IMR-90 (cell line): ENCODE results near the gene MYO7B. TPM values are rescaled to one million over a fixed set of nuclear protein-coding genes. Genes with fewer than 3 reads are reported as not detected.

Experiments used
- ATAC-seq: fragments of 200-7000 bp; cut with Tn5 transposase; 2 replicates; pipeline ENCODE4 v1.9.1; 2020; ENCODE audit warnings: low read depth, mild to moderate bottlenecking, moderate library complexity
- BruUV-seq: library from RNA; stranded (reverse); fragments of 400-500 nt; replicated peaks from 2 replicates; lab custom pipeline; 2021; lab: Mats Ljungman, UMichigan
- CTCF ChIA-PET: fragments of 300-600 bp; formaldehyde crosslinking; extraction: SDS; loops from one replicate; lab custom pipeline; 2021; ENCODE audit warnings: antibody characterized with exemption; lab: Yijun Ruan, JAX
- POLR2A ChIA-PET: fragments of 300-600 bp; sonication (Branson Sonifier 250); formaldehyde crosslinking; loops from one replicate; lab custom pipeline; 2022; ENCODE audit warnings: antibody characterized with exemption; ENCODE audit not compliant: unreplicated experiment; lab: Charles Lee
- DNase-seq: peaks from one replicate; pipeline ENCODE4 v3.0.0; 2013
- H2AFZ ChIP-seq: replicated peaks from 2 replicates; pipeline ENCODE3; 2013; ENCODE audit warnings: low read length, mild to moderate bottlenecking; ENCODE audit not compliant: poor library complexity
- H2AK5ac ChIP-seq: 2 replicates; pipeline ENCODE4 v1.6.1; 2013; ENCODE audit warnings: low read depth, low read length, inconsistent platforms
- H2AK9ac ChIP-seq: replicated peaks from 2 replicates; pipeline ENCODE3; 2013; ENCODE audit warnings: mild to moderate bottlenecking, low read depth, low read length, moderate library complexity; ENCODE audit not compliant: poor library complexity
- H2BK120ac ChIP-seq: 2 replicates; pipeline ENCODE4 v1.6.1; 2013; ENCODE audit warnings: low read depth, low read length, inconsistent platforms
- H2BK15ac ChIP-seq: 3 replicates; pipeline ENCODE4 v1.6.1; 2013; ENCODE audit warnings: low read depth, low read length, inconsistent platforms
- H2BK20ac ChIP-seq: 2 replicates; pipeline ENCODE4 v1.6.1; 2013; ENCODE audit warnings: low read depth, mild to moderate bottlenecking, inconsistent platforms, low read length, moderate library complexity
- H2BK5ac ChIP-seq: 2 replicates; pipeline ENCODE4 v1.6.1; 2013; ENCODE audit warnings: mild to moderate bottlenecking, low read depth, low read length, inconsistent platforms; ENCODE audit not compliant: poor library complexity, severe bottlenecking
- H3K14ac ChIP-seq: replicated peaks from 2 replicates; pipeline ENCODE4 v1.6.1; 2013; ENCODE audit warnings: low read depth, low read length, inconsistent platforms
- H3K18ac ChIP-seq: 2 replicates; pipeline ENCODE4 v1.6.1; 2013; ENCODE audit warnings: low read depth, low read length, control low read depth
- H3K23ac ChIP-seq: 2 replicates; pipeline ENCODE4 v1.6.1; 2013; ENCODE audit warnings: low read depth, low read length, inconsistent platforms
- H3K27ac ChIP-seq: 2 replicates; pipeline ENCODE4 v1.5.1; 2013; ENCODE audit warnings: mild to moderate bottlenecking, control low read depth, low read length; ENCODE audit not compliant: insufficient read depth
- H3K27me3 ChIP-seq: 2 replicates; pipeline ENCODE4 v1.6.1; 2013; ENCODE audit warnings: low read length; ENCODE audit not compliant: control insufficient read depth, insufficient read depth
- H3K36me3 ChIP-seq: 2 replicates; pipeline ENCODE4 v1.6.1; 2013; ENCODE audit warnings: low read length, mixed read lengths; ENCODE audit not compliant: control insufficient read depth, insufficient read depth
- H3K4ac ChIP-seq: 2 replicates; pipeline ENCODE4 v1.6.1; 2013; ENCODE audit warnings: low read depth, low read length, inconsistent platforms
- H3K4me1 ChIP-seq: 2 replicates; pipeline ENCODE4 v1.6.1; 2013; ENCODE audit warnings: low read length, mixed read lengths; ENCODE audit not compliant: control insufficient read depth, insufficient read depth
- H3K4me2 ChIP-seq: 2 replicates; pipeline ENCODE4 v1.6.1; 2013; ENCODE audit warnings: low read depth, mild to moderate bottlenecking, control low read depth, low read length, moderate library complexity
- H3K4me3 ChIP-seq: 2 replicates; pipeline ENCODE4 v1.5.1; 2013; ENCODE audit warnings: low read depth, mild to moderate bottlenecking, control low read depth, low read length, moderate library complexity; ENCODE audit not compliant: insufficient read depth
- H3K56ac ChIP-seq: 2 replicates; pipeline ENCODE4 v1.6.1; 2013; ENCODE audit warnings: low read length, inconsistent platforms; ENCODE audit not compliant: insufficient read depth; ENCODE audit errors: extremely low read depth
- H3K79me1 ChIP-seq, 2 experiments: 2 replicates each; pipeline ENCODE4 v1.6.1; 2013; ENCODE audit warnings: low read length in 2 of 2, inconsistent platforms in 1 of 2, low read depth in 1 of 2
- H3K9ac ChIP-seq: 2 replicates; pipeline ENCODE4 v1.6.1; 2013; ENCODE audit warnings: low read depth, low read length, control low read depth
- H3K9me1 ChIP-seq: 2 replicates; pipeline ENCODE4 v1.6.1; 2013; ENCODE audit warnings: low read length, inconsistent platforms; ENCODE audit not compliant: insufficient read depth
- H3K9me3 ChIP-seq: 2 replicates; pipeline ENCODE4 v1.6.1; 2013; ENCODE audit warnings: low read length; ENCODE audit not compliant: control insufficient read depth, insufficient read depth
- H4K20me1 ChIP-seq: 2 replicates; pipeline ENCODE4 v1.6.1; 2013; ENCODE audit warnings: low read length, inconsistent platforms; ENCODE audit not compliant: insufficient read depth
- H4K5ac ChIP-seq: 2 replicates; pipeline ENCODE4 v1.6.1; 2013; ENCODE audit warnings: mild to moderate bottlenecking, low read depth, low read length, control low read depth
- H4K8ac ChIP-seq, 2 experiments: 2 replicates each; pipeline ENCODE4 v1.6.1; 2013; ENCODE audit warnings: low read depth in 2 of 2, low read length in 2 of 2, control low read depth in 1 of 2, inconsistent platforms in 1 of 2
- H4K91ac ChIP-seq: 2 replicates; pipeline ENCODE4 v1.6.1; 2013; ENCODE audit warnings: low read depth, low read length, inconsistent platforms; ENCODE audit not compliant: insufficient read depth
- BHLHE40 ChIP-seq: fragments of 150-350 bp; IDR thresholded peaks from 2 replicates; pipeline ENCODE4 v1.6.1; 2016; ENCODE audit warnings: mild to moderate bottlenecking, low read depth, low read length
- CEBPB ChIP-seq: IDR thresholded peaks from 2 replicates; pipeline ENCODE4 v1.6.1; 2012; ENCODE audit warnings: low read depth, low read length, improper control_type of control experiment
- MAFK ChIP-seq: IDR thresholded peaks from 2 replicates; pipeline ENCODE4 v1.6.1; 2012; ENCODE audit warnings: low read depth, low read length, improper control_type of control experiment
- MAZ ChIP-seq: IDR thresholded peaks from 2 replicates; pipeline ENCODE4 v1.6.1; 2012; ENCODE audit warnings: low read depth, mild to moderate bottlenecking, low read length, improper control_type of control experiment, moderate library complexity, borderline replicate concordance
- MXI1 ChIP-seq: IDR thresholded peaks from 2 replicates; pipeline ENCODE4 v1.6.1; 2012; ENCODE audit warnings: low read depth, mild to moderate bottlenecking, low read length, moderate library complexity, borderline replicate concordance
- NFE2L2 ChIP-seq: fragments of 150-350 bp; IDR thresholded peaks from 2 replicates; pipeline ENCODE4 v1.6.1; 2016; ENCODE audit warnings: low read depth, mild to moderate bottlenecking, low read length
- POLR2A ChIP-seq: IDR thresholded peaks from 2 replicates; pipeline ENCODE4 v1.6.1; 2012; ENCODE audit warnings: mild to moderate bottlenecking, low read depth, low read length
- RCOR1 ChIP-seq: IDR thresholded peaks from 2 replicates; pipeline ENCODE4 v1.6.1; 2012; ENCODE audit warnings: mild to moderate bottlenecking, low read length, improper control_type of control experiment; ENCODE audit not compliant: insufficient replicate concordance
- RFX5 ChIP-seq: IDR thresholded peaks from 2 replicates; pipeline ENCODE4 v1.8.0; 2012; ENCODE audit warnings: low read depth, mild to moderate bottlenecking, low read length, moderate library complexity
- SMC3 ChIP-seq: fragments of 150-350 bp; IDR thresholded peaks from 2 replicates; pipeline ENCODE4 v1.6.1; 2016; ENCODE audit warnings: low read depth, mild to moderate bottlenecking, antibody characterized with exemption, low read length, moderate library complexity
- WGBS, 2 experiments: methylation state at CpG; one replicate each; pipeline versions ENCODE4 v1.1.5 to v1.1.7; 2013; ENCODE audit warnings: missing lambda C conversion rate in 2 of 2; ENCODE audit not compliant: insufficient read length in 1 of 2; ENCODE audit errors: extremely low coverage in 2 of 2; 5-methylcytosine and 5-hydroxymethylcytosine counted together
- dilution Hi-C: fragments of 300-500 bp; cut with HindIII; formaldehyde crosslinking; loops from one replicate; pipeline ENCODE4 v1.14.3; 2018; ENCODE audit warnings: low sequenced_read_pairs; ENCODE audit not compliant: unreplicated experiment
- in situ Hi-C: fragments of 300-500 bp; cut with MboI; formaldehyde crosslinking; loops from 3 replicates; pipeline ENCODE4 v1.14.3; 2019; ENCODE audit warnings: low sequenced_read_pairs, inconsistent platforms, mixed read lengths
- intact Hi-C: fragments of 100-400 bp; cut with micrococcal nuclease; formaldehyde crosslinking; loops from 2 replicates; pipeline ENCODE4 v1.10.0; 2022
- polyA plus RNA-seq, 3 experiments: library from polyadenylated mRNA; depleted of rRNA; stranded (reverse); fragments of >200 nt; gene quantifications; 2 replicates each; pipeline ENCODE4 v1.2.3, GENCODE V29; 2012; ENCODE audit warnings: low replicate concordance in 1 of 3
- total RNA-seq: library from RNA; depleted of rRNA; stranded (reverse); fragments of >200 nt; gene quantifications from 2 replicates; pipeline ENCODE4 v1.2.3, GENCODE V29; 2012
- TF ChIP-seq, protein P1 (sequence below): fragments of 150-350 bp; IDR thresholded peaks from 2 replicates; pipeline ENCODE4 v1.6.1; 2016; ENCODE audit warnings: low read depth, mild to moderate bottlenecking, low read length, moderate library complexity, borderline replicate concordance
- TF ChIP-seq, protein P2 (sequence below): fragments of 150-350 bp; IDR thresholded peaks from 2 replicates; pipeline ENCODE4 v1.6.1; 2017; ENCODE audit warnings: mild to moderate bottlenecking, antibody characterized with exemption, low read length, low read depth

MYO7B gene
- total and polyA plus RNA-seq, 2 of the 4 experiments (the other 2 are of a cell fraction), result 0.18 to 0.46 TPM

- Histone ChIP-seq H3K9me1 (peaks cover 6% of the 10 kb centered on the region; the same call in 1 of the 2 replicates), H3K56ac (no peak overlapping the region), H3K27me3 (no peaks in the 10 kb centered on the region; the same call in 1 of the 2 replicates), H3K4me3 (no peak overlapping the region), H4K91ac (no peak overlapping the region), H3K4me2 (no peak overlapping the region), H2BK15ac (no peak overlapping the region), H3K27ac (no peak overlapping the region), H2BK5ac (no peak overlapping the region), H3K18ac (no peak overlapping the region), H3K79me1 (no peaks in the 10 kb centered on the region), H2BK20ac (no peak overlapping the region), H3K14ac (no peak overlapping the region), H4K5ac (no peak overlapping the region), H2AFZ (peak overlapping the region; percentile 5), H2BK120ac (no peak overlapping the region), H3K4me1 (peaks cover 5% of the 10 kb centered on the region), H3K4ac (no peak overlapping the region), H3K36me3 (no peaks in the 10 kb centered on the region), H3K9ac (no peak overlapping the region), H4K8ac (no peak overlapping the region), H2AK9ac (no peak overlapping the region), H2AK5ac (no peak overlapping the region), H3K23ac (no peak overlapping the region), H4K20me1 (no peaks in the 10 kb centered on the region), H3K9me3 (no peaks in the 10 kb centered on the region)
- no CpG with 5 or more reads among the region's 12 CpGs for WGBS, 2 experiments
- DNase-seq (no peak), ATAC-seq (no peak)
- in situ Hi-C loops, result no loop called here
- dilution Hi-C loops, result no loop called here
- intact Hi-C loops, result no loop called here
- BruUV-seq, result no TSS peak
- TF ChIP-seq RCOR1 (no peak), POLR2A (no peak), NFE2L2 (no peak), MAZ (no peak), MAFK (no peak), BHLHE40 (no peak), SMC3 (no peak), CEBPB (no peak), MXI1 (no peak), RFX5 (no peak)
- TF ChIP-seq, protein P1, sequence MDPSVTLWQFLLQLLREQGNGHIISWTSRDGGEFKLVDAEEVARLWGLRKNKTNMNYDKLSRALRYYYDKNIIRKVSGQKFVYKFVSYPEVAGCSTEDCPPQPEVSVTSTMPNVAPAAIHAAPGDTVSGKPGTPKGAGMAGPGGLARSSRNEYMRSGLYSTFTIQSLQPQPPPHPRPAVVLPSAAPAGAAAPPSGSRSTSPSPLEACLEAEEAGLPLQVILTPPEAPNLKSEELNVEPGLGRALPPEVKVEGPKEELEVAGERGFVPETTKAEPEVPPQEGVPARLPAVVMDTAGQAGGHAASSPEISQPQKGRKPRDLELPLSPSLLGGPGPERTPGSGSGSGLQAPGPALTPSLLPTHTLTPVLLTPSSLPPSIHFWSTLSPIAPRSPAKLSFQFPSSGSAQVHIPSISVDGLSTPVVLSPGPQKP, result no peak
- TF ChIP-seq, protein P2, sequence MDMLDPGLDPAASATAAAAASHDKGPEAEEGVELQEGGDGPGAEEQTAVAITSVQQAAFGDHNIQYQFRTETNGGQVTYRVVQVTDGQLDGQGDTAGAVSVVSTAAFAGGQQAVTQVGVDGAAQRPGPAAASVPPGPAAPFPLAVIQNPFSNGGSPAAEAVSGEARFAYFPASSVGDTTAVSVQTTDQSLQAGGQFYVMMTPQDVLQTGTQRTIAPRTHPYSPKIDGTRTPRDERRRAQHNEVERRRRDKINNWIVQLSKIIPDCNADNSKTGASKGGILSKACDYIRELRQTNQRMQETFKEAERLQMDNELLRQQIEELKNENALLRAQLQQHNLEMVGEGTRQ, result no peak
- ChIA-PET POLR2A (no interaction called here), CTCF (no interaction called here)
These were observed 90.7 kb downstream of the MYO7B start for GRCh38 chr2:127626175-127626574.
